Measurements from ENCODE around the gene MANBA. TPM values are rescaled to one million over a fixed set of nuclear protein-coding genes. Genes with fewer than 3 reads are reported as not detected.

The MANBA gene
- total and polyA plus RNA-seq, 2 of the 4 experiments (the other 2 are of a cell fraction): 11.5 to 17.2 TPM

DNA sequence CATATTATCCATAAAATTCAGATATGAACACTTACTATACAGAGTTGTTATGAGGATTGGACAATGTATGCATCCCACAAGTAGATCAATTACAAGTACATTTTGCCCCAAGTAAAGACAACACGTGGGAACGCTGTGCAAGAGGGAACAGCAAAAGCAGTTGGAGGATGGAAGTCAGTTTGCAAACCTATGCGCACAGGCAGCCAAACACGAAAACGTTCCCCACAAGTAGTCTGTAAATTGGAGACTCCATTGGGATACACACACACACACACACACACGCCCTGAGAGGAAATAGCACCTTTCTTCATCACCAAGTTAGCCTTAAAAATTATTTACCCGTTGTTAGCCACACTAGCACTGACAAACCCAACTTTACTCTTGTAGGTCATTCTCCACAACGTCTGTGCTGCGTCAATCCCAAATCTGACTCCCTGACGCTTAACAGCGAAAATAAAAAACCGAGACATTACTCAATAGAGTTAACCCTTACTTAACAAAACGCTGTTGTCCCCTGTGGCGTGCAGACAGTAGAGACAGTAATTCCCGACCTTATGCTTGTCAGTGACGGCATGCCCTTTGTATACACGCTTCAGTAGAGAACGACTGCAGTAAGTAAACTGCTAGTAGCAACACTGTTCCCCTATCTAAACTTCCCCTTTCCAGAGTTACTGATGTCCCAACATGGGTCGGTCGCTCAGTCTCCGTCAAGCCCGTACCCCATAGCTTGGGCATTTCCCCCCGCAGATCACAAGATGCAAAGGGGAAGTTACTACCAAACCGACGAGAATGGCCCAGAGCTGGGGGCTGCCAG, 730 bp downstream of the MANBA start:
- H4K8ac ChIP-seq (ENCODE audit: low read depth in 2 of 2, low read length in 2 of 2): peak overlapping the region in 1 of 2 experiments; percentile 61; a peak in 2 of 4 replicates
- H2BK15ac ChIP-seq (ENCODE audit: low read depth, low read length): peak overlapping the region; percentile 4; the same call in 1 of the 3 replicates
- H3K23ac ChIP-seq (ENCODE audit: low read depth, low read length): peak overlapping the region; percentile 77
- in situ Hi-C loops (cut with MboI; ENCODE audit: low sequenced_read_pairs) (no loop called here), intact Hi-C loops (cut with micrococcal nuclease) (loop anchor here (2.0 to 5.0 kb wide), 4 partner anchors 57 to 247 kb away; no protein-coding TSS in a partner anchor), dilution Hi-C loops (cut with HindIII; ENCODE audit: low sequenced_read_pairs, unreplicated experiment) (no loop called here)
- H3K18ac ChIP-seq (ENCODE audit: low read depth, low read length): peak overlapping the region; percentile 32
- H3K27ac ChIP-seq (ENCODE audit: insufficient read depth, low read length): peak overlapping the region; percentile 67
- peak overlapping the region; percentile 76 for H3K9ac ChIP-seq (ENCODE audit: low read depth, low read length)
- H4K91ac ChIP-seq (ENCODE audit: insufficient read depth, low read depth, low read length): no peak overlapping the region
- ChIA-PET POLR2A (ENCODE audit: unreplicated experiment) (interaction anchor here (0.8 kb wide), 1 partner anchor 67 kb away, joined by 3 read pairs; no protein-coding TSS in a partner anchor), CTCF (interaction anchor here (0.6 to 1.1 kb wide), 2 partner anchors 10 to 139 kb away, joined by 4 to 9 read pairs; no protein-coding TSS in a partner anchor)
- DNase-seq: peak; percentile 68
- H3K4me2 ChIP-seq (ENCODE audit: low read depth, low read length): peak overlapping the region; percentile 71
- 0 out of 2 replicates have a peak overlapping the region, but pooled peaks have one; percentile 8 for H3K56ac ChIP-seq (ENCODE audit: extremely low read depth, insufficient read depth, low read length)
- H3K4ac ChIP-seq (ENCODE audit: low read depth, low read length): peak overlapping the region; percentile 44
- H2AFZ ChIP-seq (replicated peaks; ENCODE audit: low read length, poor library complexity): peak overlapping the region; percentile 99
- peak overlapping the region; percentile 77 for H2BK5ac ChIP-seq (ENCODE audit: low read depth, low read length, poor library complexity, severe bottlenecking)
- 0 out of 2 replicates have a peak overlapping the region, but pooled peaks have one; percentile 15 for H2BK20ac ChIP-seq (ENCODE audit: low read depth, low read length)
- peaks cover 5% of the 10 kb centered on the region for H3K4me1 ChIP-seq (ENCODE audit: control insufficient read depth, insufficient read depth, low read length)
- peaks cover 7% of the 10 kb centered on the region; the same call in 1 of the 2 replicates for H3K9me1 ChIP-seq (ENCODE audit: insufficient read depth, low read length)
- peak overlapping the region; percentile 11; the same call in 1 of the 2 replicates for H4K5ac ChIP-seq (ENCODE audit: low read depth, low read length)
- H2BK120ac ChIP-seq (ENCODE audit: low read depth, low read length): peak overlapping the region; percentile 27
- peak overlapping the region; percentile 93 for H3K4me3 ChIP-seq (ENCODE audit: insufficient read depth, low read depth, low read length)
- H3K36me3 ChIP-seq (ENCODE audit: control insufficient read depth, insufficient read depth, low read length): no peaks in the 10 kb centered on the region
- H3K14ac ChIP-seq (replicated peaks; ENCODE audit: low read depth, low read length): peak overlapping the region; percentile 69
- TF ChIP-seq SMC3 (IDR thresholded peaks at IDR 0.05; ENCODE audit: low read depth, low read length) (no peak), POLR2A (IDR thresholded peaks at IDR 0.05; ENCODE audit: low read depth, low read length) (peak; percentile 75), BHLHE40 (IDR thresholded peaks at IDR 0.05; ENCODE audit: low read depth, low read length) (no peak; the same call in 1 of the 2 replicates), MAZ (IDR thresholded peaks at IDR 0.05; ENCODE audit: borderline replicate concordance, low read depth, low read length) (no peak), CEBPB (IDR thresholded peaks at IDR 0.05; ENCODE audit: low read depth, low read length) (peak; percentile 80), NFE2L2 (IDR thresholded peaks at IDR 0.05; ENCODE audit: low read depth, low read length) (no peak)
- TF ChIP-seq, protein P1, sequence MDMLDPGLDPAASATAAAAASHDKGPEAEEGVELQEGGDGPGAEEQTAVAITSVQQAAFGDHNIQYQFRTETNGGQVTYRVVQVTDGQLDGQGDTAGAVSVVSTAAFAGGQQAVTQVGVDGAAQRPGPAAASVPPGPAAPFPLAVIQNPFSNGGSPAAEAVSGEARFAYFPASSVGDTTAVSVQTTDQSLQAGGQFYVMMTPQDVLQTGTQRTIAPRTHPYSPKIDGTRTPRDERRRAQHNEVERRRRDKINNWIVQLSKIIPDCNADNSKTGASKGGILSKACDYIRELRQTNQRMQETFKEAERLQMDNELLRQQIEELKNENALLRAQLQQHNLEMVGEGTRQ (IDR thresholded peaks at IDR 0.05; ENCODE audit: low read depth, low read length): no peak
- H2AK5ac ChIP-seq (ENCODE audit: low read depth, low read length): peak overlapping the region; percentile 55; the same call in 1 of the 2 replicates
- peaks cover 16 to 40% of the 10 kb centered on the region in 2 experiments; a peak in 3 of 4 replicates for H3K79me1 ChIP-seq (ENCODE audit: low read depth in 1 of 2, low read length in 2 of 2)
- H3K9me3 ChIP-seq (ENCODE audit: control insufficient read depth, insufficient read depth, low read length): no peaks in the 10 kb centered on the region
- H4K20me1 ChIP-seq (ENCODE audit: insufficient read depth, low read length): 0 out of 2 replicates have a peak, but pooled peaks cover 4% of the 10 kb centered on the region
- H3K27me3 ChIP-seq (ENCODE audit: control insufficient read depth, insufficient read depth, low read length): no peaks in the 10 kb centered on the region
- H2AK9ac ChIP-seq (replicated peaks; ENCODE audit: low read depth, low read length, poor library complexity): peak overlapping the region; percentile 89
- TSS peak; percentile 29 for BruUV-seq (replicated peaks)
- 1% methylated on average over 11 of the region's 25 CpGs; no CpG with 5 or more reads in 1 of the 2 experiments for WGBS, 2 experiments (ENCODE audit: extremely low coverage in 2 of 2, insufficient read length in 1 of 2)
- peak; percentile 38 for ATAC-seq (ENCODE audit: low read depth)
